GM18502 (cell line): ENCODE measurements around the gene ATOX1.
"Not testable (repeated sequence)": the region's sequence is repeated elsewhere in the genome, so short reads cannot be mapped to it uniquely, and the experiment has no call there.

Experiments used
- ATAC-seq: cut with Tn5 transposase; IDR thresholded peaks from one replicate; pipeline ENCODE4 v1.9.1; 2021; ENCODE audit warnings: mild to moderate bottlenecking; ENCODE audit not compliant: unreplicated experiment, poor library complexity

ATOX1 gene

DNA sequence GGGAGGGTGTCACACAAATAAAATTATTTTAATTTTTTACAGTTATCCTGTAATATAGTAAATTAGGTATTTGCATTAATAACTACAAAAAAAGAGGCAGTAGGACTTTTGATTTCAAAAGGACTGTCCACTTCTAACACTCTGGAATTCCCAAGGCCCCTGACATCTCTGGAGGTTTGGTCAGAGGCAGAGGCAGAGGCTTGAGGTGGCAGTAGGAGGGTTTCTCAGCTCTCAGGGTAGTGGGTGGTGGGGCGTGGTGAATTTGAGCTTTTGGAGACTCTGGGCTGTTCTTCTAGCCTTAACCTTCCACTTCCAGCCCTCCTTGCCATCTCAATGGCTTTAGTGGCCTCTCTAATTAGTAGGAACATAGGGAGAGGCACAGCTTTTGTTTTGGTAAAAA, 22.8 kb downstream of the ATOX1 start:
- no peak for ATAC-seq

DNA sequence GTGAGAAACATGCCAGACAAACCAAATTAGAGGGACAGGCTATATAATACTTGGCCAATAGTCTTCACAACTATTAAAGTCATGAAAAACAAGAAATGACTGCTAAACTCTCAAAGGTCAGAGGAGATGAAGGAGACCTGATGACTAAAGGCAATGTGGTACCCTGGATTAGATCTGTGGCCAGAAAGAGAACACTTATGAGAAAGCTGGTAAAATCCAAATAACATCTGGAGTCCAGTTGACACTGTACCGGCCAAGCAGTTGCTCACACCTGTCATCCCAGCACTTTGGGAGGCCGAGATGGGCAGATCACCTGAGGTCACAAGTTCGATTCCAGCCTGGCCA, 24.4 kb downstream of the ATOX1 start:
- no peak for ATAC-seq

DNA sequence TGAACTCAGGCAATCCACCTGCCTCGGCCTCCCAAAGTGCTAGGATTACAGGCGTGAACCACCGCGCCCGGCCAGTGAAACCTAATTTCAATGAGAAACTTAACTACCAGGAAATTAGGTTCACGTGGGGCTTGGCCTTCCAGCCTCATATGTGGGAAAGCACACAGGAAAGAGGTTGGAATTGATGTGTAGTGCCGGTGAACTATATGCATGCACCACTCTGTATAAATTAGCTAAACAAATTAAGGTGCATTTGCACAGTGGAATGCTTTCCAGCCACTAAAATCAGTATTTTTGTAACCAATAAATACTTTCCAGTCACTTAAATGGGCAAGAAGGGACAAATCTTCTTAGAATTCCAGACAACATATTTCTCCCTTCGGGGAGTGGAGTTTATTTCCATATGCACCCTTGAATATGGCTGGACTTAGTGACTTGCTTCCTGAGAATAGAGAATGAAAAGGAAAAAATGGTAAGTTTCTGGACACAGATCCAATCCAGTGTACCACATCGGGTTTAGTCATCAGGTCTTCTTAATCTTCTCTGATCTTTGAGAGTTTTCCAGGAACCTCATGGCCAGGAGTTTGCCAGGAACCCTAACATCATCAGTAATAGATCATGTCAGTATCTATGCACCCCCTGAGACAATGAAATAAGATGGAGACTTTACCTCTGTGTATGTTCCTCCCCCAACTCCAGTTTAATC, 24.9 kb downstream of the ATOX1 start:
- no peak for ATAC-seq

DNA sequence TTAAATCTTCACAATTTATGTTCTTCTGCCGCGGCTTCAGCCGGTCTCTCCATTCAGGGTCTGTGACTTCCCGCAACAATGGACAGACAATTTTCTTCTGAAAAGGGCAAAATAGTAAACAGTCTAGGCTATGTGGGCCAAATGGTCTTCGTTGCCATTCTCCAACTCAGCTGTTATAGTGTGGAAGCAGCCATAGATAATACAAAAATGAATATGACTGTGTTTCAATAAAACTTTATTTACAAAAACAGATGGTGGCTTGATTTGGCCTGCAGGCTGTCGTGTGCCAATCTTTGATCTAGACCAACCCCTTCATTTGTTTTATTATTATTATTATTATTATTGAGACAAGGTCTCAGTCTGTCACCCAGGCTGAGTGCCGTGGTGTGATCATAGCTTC, 28.1 kb downstream of the ATOX1 start:
- no peak for ATAC-seq

DNA sequence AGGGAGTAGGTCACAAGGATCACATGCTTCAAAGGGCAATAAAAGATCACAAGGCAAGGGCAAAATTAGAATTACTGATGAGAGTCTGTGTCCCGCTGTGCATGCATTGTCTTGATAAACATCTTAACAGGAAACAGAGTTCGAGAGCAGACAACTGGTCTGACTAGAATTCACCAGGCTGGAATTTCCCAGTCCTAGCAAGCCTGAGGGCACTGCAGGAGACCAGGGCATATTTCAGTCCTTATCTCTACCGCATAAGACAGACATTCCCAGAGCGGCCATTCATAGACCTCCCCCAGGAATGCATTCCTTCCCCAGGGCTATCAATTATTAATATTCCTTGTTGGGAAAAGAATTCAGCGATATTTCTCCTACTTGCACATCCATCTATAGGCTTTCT, 28.8 kb downstream of the ATOX1 start:
- not testable (repeated sequence) for ATAC-seq

DNA sequence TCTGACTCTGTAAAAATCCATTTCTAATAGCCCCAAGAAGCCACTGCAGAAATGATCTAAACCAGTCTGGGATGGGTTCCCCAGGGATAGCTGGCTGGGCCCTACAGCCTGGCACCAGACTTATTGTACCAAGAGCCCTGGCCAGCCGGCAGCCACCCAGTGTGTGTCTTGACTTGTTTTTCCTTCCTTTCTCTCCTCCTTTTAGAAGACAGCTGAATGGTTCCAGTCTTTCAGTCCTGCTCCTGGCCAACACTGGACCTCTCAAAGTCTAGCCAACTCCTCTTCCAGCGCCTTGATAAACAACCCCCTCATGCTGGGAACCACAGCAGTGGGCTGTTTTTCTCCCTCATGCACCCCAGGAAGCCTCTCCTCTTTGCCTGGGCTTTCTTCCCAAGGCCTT, 34.1 kb downstream of the ATOX1 start:
- ATAC-seq: no peak

DNA sequence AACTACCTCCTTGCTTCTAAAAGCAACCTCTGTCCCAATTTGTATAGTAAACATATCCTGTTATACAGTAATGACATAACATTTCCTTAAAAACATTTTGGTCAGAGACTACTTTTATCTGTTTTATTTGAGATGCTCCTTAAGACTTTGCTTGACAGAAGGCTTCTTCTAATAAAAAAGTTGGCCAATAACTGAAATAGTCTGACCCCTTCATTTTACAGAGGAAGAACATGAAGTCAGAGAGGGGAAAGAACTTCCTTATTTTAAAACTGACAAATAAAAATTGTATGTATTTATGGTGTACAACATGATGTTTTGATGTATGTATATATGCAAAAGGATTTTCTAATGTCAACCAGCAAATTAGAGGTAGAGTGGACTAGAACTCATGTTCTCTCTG, 35.9 kb downstream of the ATOX1 start:
- no peak for ATAC-seq

DNA sequence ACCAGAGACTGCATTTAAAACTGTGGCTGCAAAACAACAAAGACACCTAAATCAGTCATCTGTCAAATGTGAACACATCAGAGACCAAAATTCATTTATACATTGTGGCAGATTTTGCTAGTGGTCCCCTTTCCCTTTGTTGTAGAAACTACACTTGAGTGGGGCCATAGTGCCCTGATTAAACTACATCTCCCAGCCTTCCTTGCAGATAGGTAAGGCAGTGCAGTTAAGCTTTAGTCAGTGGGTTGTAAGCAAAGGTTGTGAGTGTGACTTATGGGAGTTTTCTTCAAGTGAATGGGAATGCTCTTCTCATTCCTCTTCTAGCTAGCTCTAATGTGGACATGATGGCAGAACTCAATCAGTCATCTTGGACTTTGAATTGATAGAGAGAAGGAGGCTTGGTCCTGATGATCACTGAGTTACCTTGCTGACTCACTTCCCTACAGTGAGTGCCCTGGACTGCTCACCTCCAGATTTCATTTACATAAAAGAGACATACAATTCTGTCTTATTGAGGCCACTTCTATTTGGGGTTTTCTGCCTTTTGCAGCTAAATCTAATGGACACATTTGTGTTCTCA, 36.5 kb downstream of the ATOX1 start:
- ATAC-seq: peak; percentile 25

DNA sequence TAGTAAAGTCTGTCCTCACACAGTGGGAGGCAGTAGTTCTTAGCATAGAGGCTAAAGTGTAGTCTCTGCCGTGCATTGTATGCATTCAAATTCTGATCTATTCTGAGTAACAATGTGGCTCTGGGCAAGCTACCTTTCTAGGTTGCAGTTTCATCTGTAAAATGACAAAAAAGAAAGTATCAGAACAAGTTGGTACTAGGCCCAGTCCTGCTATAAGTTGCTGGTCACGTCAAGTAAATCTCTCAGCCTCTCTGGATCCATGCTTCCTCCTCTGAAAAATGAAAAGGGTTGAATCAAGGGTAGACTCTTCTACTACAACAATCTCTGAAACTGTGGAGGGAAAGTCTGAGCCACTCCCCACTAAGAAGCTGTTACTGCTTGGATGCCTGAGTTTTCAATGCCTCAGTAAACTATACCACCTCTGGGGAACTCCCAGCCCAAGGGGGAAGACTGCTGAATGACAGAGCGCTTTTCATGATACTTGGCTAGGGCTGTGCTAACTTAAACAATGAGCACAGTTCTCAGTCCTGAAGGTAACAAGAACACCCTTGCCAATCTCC, 37.3 kb downstream of the ATOX1 start:
- peak; percentile 86 for ATAC-seq

DNA sequence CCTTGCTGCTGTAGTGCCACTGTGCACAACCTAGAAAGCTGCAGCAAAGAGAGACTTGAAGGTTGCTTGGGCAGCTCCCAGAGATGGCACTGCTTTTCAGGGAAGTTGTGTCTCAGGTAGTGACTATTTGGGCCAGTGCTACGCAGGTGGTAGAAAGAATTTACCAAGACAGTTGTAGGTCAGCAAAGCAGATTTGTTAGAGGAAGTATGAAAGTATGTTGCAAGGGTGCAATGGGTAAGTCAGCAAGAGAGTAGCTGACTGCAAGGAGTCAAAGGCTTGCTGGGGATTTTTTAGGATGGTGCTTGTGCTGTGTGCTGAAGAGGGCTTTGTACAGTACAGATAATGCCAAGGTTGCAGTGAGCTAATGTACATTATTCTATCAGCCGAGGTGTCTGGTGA, 38.2 kb downstream of the ATOX1 start:
- ATAC-seq: no peak

DNA sequence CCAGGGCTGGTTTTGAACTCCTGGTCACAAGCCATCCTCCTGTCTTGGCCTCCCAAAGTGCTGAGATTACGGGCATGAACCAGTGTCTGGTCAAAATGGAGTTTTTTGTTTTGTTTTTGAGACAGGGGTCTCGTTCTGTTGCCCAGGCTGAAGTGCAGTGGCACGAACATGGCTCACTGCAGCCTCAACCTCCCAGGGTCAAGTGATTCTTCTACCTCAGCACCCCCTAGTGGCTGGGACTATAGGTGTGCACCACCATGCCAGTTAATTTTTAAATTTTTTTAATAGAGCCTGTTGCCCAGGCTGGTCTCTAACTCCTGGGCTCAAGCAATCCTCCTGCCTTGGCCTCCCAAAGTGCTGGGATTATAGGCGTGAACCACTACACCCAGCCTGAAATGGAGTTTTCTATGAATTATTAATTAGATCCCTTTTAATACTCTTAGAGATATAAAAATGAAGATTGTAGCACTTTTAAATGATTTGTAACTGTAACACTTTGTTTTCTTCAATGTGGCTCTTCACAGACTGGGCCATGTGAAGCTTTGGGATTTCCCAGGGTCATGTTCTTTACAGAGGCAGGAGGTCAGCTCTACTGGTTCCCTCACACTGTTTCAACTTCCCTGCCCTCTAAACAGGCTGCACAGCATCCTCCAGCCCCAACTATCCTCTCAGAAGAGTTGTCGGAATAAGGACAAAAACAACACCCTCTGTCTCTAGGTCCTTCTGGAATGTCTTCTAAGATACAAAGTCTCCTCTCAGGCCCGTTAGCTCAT, 39.0 kb downstream of the ATOX1 start:
- ATAC-seq: no peak

DNA sequence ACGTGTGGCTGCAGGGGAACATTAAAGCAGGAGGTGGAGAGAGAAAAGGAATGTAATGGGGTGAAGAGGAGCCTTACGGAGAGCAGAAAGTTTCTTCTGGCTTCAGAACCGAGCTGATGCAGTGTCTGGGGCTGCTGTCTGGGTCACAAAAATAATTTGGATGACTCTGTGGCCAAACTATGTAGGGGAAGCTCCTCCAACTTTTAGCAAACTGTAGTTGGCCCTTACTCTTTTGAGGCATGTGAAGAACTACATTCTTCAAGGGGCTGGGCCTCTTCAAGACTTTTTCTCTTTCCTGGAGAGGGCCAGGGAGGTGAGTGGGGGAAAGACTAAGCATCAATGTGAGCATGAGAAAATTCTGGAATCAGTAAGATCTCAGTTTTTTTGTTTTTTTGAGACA, 39.8 kb downstream of the ATOX1 start:
- ATAC-seq: no peak

DNA sequence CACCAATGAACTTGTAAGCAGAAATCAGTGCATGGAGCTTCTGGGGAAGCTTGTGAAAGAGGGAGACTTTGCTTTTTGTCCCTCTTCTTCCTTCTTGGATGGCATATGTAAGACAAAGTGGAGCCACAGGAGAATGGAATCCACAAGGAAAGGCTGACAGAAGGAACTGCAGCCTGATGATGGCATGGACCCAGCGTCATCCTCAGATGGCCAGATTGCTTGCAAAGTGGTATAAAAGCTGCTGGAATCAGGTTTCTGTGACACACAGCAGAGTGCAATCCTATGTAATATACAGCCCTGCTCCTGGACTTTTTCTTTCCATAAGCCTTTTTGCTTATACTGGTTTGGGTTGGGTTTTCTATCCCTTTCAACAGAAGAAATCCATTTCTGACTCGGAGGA, 40.3 kb downstream of the ATOX1 start:
- ATAC-seq: no peak

DNA sequence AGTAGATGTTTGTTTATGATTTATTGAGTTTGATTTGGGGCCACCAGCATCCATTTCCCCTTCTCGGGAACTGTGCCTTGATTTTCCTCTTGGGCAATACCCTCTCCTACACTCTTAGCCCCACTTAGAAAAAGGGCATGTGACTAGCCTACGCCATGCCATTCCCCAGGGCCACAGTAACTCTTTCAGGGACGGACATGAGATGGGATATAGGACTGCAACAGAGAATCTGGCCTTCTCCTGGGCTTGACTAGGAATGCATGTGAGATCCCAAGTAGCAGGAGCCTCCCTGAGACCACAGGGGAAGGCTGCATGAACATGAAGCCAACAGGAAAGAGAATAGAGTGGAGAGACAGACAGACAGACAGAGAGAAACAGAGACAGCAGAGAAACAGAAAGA, 41.0 kb downstream of the ATOX1 start:
- ATAC-seq: no peak

DNA sequence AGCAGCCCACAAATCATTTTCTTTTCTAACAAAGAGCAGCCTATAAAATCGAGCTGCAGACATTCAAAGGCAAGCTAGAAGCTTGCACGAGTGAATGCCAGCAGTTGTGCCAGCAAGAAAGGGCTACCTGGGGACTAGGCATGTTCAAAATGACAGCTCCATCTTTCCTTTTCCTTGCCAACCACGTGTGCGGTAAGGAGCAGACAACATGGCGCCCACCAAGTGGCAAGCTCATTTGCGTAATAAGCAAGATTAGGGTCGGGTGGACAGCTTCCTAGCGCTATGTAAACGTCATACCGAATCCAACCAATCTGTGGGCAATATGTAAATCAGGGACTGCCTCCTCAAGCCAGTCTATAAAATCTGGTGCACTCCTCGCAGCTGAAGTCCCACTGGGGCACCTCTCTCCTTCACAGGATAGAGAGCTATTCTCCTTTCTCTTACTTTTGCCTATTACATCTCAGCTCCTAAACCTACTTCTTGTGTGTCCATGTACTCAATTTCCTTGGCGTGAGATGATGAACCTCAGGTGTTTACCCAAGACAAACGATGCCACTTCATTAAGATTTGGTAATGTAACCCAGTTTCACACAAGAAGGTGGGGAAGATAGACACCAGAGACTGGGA, 49.2 kb downstream of the ATOX1 start:
- ATAC-seq: no peak

DNA sequence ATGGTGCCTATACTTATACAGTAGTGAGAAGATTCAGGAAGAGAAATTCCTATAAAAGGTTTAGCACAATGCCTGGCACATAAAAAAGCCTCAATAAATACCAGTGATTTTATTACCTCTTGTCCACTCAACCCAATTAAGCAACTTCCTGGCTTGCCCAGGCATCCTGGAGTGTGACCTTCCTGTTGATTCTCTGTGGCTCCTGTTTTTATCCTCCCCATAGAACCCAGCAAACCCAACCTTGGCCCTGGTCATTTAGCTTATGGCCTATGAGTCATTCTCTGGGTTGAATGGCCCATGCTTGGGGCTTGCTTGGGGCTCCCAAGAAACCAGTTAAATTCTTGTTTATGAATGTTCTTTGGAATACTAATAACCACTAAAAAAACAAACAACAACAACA, 50.3 kb downstream of the ATOX1 start:
- ATAC-seq: no peak

DNA sequence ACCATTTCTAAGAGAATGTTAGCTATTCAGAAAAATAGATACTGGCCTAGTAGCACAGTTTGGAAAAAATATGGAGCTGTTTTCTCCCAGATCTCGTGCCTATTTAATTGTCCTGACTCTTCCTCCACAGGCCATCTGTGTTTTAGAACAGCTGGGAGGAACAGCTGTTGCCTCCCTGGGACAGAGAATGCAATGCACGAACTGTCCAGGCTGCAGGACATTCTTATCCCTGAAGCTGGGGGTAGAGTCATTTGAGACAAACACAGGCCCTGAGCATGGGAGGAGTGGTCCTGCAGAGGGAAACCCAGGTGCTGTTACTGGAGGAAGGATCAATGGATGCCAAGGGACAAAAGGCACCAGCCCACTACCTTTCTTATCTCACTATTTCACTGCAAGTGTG, 50.9 kb downstream of the ATOX1 start:
- ATAC-seq: no peak

DNA sequence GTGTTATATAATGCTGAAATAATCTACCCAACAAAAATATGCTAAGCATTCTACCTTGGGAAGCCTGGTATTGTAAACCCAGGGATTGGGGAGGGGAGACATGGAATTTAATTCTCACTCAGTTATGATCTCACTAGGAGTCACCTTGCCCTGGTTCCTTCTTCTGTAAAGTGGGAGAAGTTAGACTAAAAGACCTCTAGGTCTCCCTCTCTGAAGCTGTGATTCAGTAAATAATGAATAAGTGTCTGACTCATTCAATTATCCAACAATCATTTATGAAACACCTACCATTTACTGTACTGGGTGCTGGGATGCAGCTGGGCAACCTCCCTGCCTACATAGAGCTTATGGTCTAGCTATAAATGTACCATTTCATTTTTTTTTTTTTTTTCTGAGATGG, 51.5 kb downstream of the ATOX1 start:
- ATAC-seq: no peak

DNA sequence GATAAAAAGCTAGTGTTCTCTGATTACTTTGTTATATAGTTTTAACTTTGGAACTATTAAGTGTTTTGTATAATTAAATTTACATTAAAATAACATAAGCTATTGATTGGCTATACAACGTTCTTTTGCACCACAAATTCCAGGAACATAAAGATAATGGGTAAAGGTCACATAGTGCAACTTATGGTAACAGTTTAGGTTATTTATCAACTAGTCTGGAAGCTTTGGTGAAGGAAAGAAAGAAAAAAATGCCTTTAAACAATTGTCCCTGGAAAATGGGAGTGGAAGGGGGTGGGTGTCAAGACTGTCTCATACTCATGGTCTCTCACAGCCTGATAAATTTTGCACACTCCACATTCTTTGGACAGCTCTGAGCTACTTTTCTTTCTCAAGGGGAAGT, 54.7 kb downstream of the ATOX1 start:
- ATAC-seq: no peak

DNA sequence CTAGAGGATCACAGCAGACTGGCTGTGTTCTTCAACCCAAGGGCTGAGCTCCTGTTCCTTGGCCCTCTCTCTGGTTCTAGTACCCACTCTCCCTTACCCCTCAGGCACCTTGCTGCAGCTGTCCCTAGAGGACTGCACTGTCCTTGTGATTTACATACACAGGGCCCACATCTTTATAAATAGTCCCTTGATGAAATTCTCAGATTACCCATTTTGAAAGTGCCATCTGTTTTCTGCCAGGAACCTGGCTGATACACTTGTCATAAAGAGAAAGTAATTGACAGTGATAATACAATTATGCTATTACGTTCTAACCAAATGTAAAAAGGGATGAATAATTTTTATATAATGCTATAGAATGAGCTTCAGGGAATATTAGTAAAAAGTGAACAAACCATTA, 55.2 kb downstream of the ATOX1 start:
- peak; percentile 95 for ATAC-seq

DNA sequence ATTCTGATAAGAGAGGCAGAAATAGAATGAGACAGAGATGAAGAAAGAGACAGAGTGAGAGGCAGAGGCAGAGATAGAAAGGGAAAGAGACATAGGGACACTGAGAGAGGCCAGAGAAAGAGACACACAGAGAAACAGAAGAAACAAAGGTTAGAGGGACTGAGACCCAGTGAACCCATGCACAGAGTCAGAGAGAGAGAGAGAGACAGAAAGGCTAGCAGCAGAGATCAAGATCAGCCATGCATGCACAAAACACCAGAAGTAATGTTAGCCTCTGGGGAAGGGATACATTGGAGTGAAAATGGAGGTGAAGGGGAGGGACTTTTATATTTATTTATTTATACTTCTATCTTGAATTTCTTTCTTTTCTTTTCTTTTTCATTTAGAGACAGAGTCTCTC, 57.6 kb downstream of the ATOX1 start:
- ATAC-seq: peak; percentile 53
